ENCODE results near the gene ELMOD3.

- TF ChIP-seq POLR2AphosphoS5 (IDR thresholded peaks at IDR 0.05): no peak
- no peak for TF ChIP-seq CTCF (IDR thresholded peaks at IDR 0.05 in 8 of 11, conservative IDR thresholded peaks at IDR 0.05 in 3 of 11)
Observed at GRCh38 chr2:85395912-85396475, 41.4 kb downstream of the ELMOD3 start.
